OCI-LY1 (cell line): ENCODE results near the gene PSME2.

Source experiments
- EZH2 ChIP-seq: fragments of 200-600 bp; sonication (generic), shearing (Covaris generic); IDR thresholded peaks from 2 replicates; pipeline ENCODE4 v1.8.0; 2017; ENCODE audit warnings: borderline replicate concordance, mixed run types, mild to moderate bottlenecking, antibody characterized with exemption, low read length, moderate library complexity, mixed read lengths
- TF ChIP-seq, protein P1 (sequence below): fragments of 200-600 bp; sonication (generic), shearing (Covaris generic); IDR thresholded peaks from 2 replicates; pipeline ENCODE4 v1.5.1; 2017; ENCODE audit warnings: mild to moderate bottlenecking, antibody characterized with exemption, low read length, moderate library complexity, mixed read lengths

DNA sequence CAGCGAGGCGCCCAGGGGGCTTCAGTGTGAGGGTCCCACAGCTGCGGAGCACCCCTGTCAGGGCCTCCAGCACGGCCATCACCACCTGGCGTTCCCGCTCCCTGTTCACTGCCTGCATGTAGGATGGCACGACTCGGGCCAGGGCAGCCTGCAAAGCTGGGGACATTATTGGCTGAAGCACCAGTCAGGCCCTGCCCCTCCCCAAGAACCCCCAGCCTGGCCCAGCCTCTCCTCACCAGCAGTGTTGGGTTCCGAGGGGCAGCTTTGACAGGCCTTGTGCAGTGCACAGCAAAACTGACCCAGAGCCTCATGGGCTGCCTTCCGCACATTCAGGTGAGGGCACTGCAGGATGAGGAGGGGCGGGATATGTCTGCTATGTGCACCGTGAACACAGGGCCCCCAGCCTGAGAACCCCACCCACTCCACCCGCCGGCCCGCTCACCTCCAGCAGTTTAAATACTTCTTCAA, 36.6 kb upstream of the PSME2 start:
- no peak for TF ChIP-seq EZH2
- TF ChIP-seq, protein P1, sequence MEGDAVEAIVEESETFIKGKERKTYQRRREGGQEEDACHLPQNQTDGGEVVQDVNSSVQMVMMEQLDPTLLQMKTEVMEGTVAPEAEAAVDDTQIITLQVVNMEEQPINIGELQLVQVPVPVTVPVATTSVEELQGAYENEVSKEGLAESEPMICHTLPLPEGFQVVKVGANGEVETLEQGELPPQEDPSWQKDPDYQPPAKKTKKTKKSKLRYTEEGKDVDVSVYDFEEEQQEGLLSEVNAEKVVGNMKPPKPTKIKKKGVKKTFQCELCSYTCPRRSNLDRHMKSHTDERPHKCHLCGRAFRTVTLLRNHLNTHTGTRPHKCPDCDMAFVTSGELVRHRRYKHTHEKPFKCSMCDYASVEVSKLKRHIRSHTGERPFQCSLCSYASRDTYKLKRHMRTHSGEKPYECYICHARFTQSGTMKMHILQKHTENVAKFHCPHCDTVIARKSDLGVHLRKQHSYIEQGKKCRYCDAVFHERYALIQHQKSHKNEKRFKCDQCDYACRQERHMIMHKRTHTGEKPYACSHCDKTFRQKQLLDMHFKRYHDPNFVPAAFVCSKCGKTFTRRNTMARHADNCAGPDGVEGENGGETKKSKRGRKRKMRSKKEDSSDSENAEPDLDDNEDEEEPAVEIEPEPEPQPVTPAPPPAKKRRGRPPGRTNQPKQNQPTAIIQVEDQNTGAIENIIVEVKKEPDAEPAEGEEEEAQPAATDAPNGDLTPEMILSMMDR, result no peak
